ENCODE data around the gene POU6F1. TPM values are rescaled to one million over a fixed set of nuclear protein-coding genes. Genes with fewer than 3 reads are reported as not detected.

POU6F1 gene
- total RNA-seq, 4 donors from 2014 or later, result 5.8 to 14.8 (median 8.5) TPM

- ATAC-seq (ENCODE audit: low FRiP score) (no peak), DNase-seq (ENCODE audit: low spot score) (no peak)
- no peak for TF ChIP-seq CTCF (IDR thresholded peaks at IDR 0.05)
Measured at GRCh38 chr12:51171884-51172514, 45.9 kb downstream of the POU6F1 start.

DNA sequence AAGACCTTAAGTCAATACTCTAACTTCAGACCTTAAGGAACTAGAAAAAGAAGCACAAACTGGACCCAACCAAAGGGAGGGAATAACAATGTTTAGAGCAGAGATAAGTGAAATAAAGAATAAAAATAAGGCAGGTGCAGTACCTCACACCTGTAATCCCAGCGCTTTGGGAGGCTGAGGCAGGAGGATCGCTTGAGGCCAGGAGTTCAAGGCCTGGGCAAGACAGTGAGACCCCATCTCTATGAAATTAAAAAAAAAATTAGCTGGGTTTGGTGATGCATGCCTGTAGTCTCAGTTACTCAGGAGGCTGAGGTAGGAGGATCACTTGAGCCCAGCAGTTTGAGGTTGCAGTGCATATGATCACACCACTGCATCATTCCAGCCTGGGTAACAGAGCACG, 54.1 kb downstream of the POU6F1 start:
- DNase-seq (ENCODE audit: low spot score) (no peak), ATAC-seq (ENCODE audit: low FRiP score) (no peak)
- no peak for TF ChIP-seq CTCF (IDR thresholded peaks at IDR 0.05)

GRCh38 chr12:51162217-51162616, 55.6 kb downstream of the POU6F1 start:
- no peak for TF ChIP-seq CTCF (IDR thresholded peaks at IDR 0.05)
- ATAC-seq (ENCODE audit: low FRiP score) (no peak), DNase-seq (ENCODE audit: low spot score) (no peak)

DNA sequence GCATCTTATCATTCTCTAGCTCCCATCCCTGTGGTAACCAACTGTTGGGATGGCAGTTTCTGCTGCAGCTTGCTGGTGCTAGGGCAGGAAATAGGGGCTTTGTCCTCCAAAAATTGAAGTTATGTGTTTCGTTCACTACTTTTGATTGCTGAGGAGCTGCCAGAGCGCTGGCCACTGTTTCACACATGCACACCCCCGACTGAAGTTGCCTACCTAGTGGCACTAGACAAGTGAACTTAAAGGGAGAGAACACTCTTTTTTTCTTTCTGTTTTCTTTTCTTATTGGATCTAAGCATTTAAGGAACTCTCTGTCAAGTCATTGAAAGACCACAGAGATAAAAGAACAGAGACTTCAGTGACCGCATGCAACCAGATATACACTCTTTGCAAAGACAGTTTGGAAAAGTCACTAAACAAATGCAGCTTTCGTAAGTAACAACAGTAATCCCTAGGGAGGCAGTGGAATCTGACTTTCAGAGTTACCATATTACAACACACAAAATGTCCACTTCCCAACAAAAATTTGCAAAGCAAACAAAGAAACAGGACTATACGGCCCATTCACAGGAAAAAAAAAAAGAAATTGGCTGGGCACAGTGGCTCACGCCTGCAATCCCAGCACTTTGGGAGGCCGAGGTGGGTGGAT, 56.9 kb downstream of the POU6F1 start:
- DNase-seq (ENCODE audit: low spot score) (no peak), ATAC-seq (ENCODE audit: low FRiP score) (no peak)
- no peak for TF ChIP-seq CTCF (IDR thresholded peaks at IDR 0.05)

DNA sequence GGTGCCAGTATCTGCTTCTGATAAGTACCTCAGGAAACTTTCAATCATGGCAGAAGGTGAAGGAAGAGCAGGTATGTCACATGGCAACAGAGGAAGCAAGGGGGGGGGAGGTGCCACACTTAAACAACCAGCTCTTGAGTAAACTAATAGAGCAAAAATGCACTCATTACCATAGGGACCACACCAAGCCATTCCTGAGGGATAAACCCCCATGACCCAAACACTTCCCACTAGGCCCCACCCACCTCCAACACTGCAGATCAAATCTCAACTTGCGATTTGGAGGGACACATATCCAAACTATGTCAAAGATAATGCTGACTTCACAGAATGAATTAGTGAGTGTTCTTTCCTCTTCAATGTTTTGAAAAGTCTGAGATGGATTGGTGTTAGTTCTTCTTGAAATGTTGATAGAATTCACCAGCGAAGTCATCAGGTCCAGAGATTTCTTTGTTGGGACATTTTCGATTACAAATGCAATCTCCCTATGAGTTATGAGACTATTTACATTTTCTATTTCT, 61.6 kb downstream of the POU6F1 start:
- DNase-seq (ENCODE audit: low spot score) (no peak), ATAC-seq (ENCODE audit: low FRiP score) (no peak)
- no peak for TF ChIP-seq CTCF (IDR thresholded peaks at IDR 0.05)

GRCh38 chr12:51152953-51153352, 64.9 kb downstream of the POU6F1 start:
- TF ChIP-seq CTCF (IDR thresholded peaks at IDR 0.05), result no peak
- DNase-seq (ENCODE audit: low spot score), result no peak
- no peak for ATAC-seq (ENCODE audit: low FRiP score)

GRCh38 chr12:51150777-51151176, 67.1 kb downstream of the POU6F1 start:
- ATAC-seq (ENCODE audit: low FRiP score), result no peak
- no peak for TF ChIP-seq CTCF (IDR thresholded peaks at IDR 0.05)
- DNase-seq (ENCODE audit: low spot score), result no peak

Data from omental fat pad (tissue), 4 donors.